Left lung (tissue), 10 donors: ENCODE results near the gene TUBA3D. TPM values are rescaled to one million over a fixed set of nuclear protein-coding genes. Genes with fewer than 3 reads are reported as not detected.
"Not testable (repeated sequence)": the region's sequence is repeated elsewhere in the genome, so short reads cannot be mapped to it uniquely, and the experiment has no call there.

Source experiments
- ATAC-seq: fragments of 200-7000 bp; cut with Tn5 transposase; one replicate; pipeline ENCODE4 v1.9.1; 2020; ENCODE audit warnings: moderate library complexity
- DNase-seq, 4 donors: peaks; one replicate each; pipeline ENCODE4 v3.0.0-alpha.2; 2013 to 2020
- H3K27ac ChIP-seq, 2 donors: fragments of 200-600 bp; sonication (generic) in 1 of 2; one replicate each; pipeline versions ENCODE4 v1.5.0 to v1.8.0; 2020 to 2021
- H3K27me3 ChIP-seq, 2 donors: fragments of 200-600 bp; sonication (generic) in 1 of 2; one replicate each; pipeline versions ENCODE4 v1.5.0 to v1.8.0; 2020 to 2021
- H3K36me3 ChIP-seq, 2 donors: fragments of 200-600 bp; sonication (generic) in 1 of 2; one replicate each; pipeline versions ENCODE4 v1.5.0 to v1.8.0; 2020 to 2021
- H3K4me1 ChIP-seq, 2 donors: fragments of 200-600 bp; one replicate each; pipeline ENCODE4 v1.8.0; 2021
- H3K4me3 ChIP-seq, 2 donors: fragments of 200-600 bp; sonication (generic) in 1 of 2; one replicate each; pipeline versions ENCODE4 v1.5.0 to v1.8.0; 2020 to 2021; ENCODE audit warnings: mild to moderate bottlenecking in 1 of 2
- H3K9me3 ChIP-seq, 2 donors: fragments of 200-600 bp; sonication (generic) in 1 of 2; one replicate each; pipeline versions ENCODE4 v1.5.0 to v1.8.0; 2020 to 2021
- intact Hi-C, 2 donors: fragments of 100-400 bp; cut with DNase I; formaldehyde crosslinking; loops; one replicate each; pipeline versions ENCODE4 v1.11.2 to v1.14.2; 2022
- polyA plus RNA-seq, 6 donors: library from polyadenylated mRNA; unstranded; fragments of 120-200 nt; gene quantifications; one replicate each; pipeline ENCODE4 v1.2.1, GENCODE V29; 2013; ENCODE audit not compliant: insufficient read length in 6 of 6
- total RNA-seq, 2 donors: library from RNA; stranded (reverse); fragmentation: NEBNext Ultra II Directional; extraction: Animal tissue kit (Norgen Biotek cat#: 25700); gene quantifications; one replicate each; pipeline ENCODE4 v1.2.1, GENCODE V29; 2021
- TF ChIP-seq, protein P1 (sequence below), 2 donors: fragments of 200-600 bp; sonication (generic) in 1 of 2; IDR thresholded peaks; one replicate each; pipeline versions ENCODE4 v1.5.0 to v1.8.0; 2021; ENCODE audit warnings: antibody characterized with exemption in 2 of 2
- donor health status: DM: no; HTN: yes; CAD: no.
- donor health status: DM: no; HTN: no; CAD: no.

The TUBA3D gene
- total and polyA plus RNA-seq, 8 donors, result 0.86 to 1.5 (median 1.2) TPM; not detected in 2

DNA sequence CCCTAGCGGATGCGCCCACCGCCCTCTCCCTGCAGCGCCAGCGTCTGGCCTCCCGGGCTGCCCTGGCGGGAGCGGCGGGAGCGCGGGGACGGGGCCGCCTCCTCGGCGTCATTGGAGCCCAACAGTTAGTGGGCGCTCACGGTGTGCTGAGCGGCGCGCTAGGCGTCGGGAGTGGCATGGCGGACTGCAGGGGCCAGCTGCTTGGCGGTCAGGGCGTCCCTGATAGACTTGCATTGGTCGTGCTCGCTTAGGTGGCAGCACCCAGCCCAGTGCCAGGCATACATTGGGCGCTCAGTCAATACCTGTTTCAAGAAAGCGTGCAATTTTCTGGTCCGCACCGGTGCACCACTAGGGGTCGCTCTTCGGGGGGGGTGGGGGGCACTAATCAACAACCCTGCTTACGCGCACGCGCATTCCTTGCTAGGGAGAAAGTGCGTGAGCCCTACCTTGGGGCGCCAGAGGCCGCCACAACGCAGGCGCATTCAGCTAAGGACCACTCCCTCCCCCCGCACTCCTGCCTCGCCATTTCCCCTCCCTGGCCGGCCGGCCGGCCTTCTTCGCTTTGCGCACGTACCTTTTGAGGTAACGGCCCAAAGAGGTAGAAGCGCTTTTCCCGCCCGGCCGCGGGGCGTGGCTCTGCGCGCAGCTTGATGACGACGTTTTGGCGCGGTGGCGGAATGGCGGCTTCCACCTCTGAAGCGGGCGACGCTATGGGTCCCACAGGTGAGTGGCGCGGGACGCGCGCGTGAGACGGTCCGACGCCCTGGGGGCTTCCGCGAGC, 16.7 kb downstream of the TUBA3D start:
- no peaks in the 10 kb centered on the region for H3K36me3 ChIP-seq
- DNase-seq, result peak; percentile 91 to 96 (median 94)
- TF ChIP-seq, protein P1, sequence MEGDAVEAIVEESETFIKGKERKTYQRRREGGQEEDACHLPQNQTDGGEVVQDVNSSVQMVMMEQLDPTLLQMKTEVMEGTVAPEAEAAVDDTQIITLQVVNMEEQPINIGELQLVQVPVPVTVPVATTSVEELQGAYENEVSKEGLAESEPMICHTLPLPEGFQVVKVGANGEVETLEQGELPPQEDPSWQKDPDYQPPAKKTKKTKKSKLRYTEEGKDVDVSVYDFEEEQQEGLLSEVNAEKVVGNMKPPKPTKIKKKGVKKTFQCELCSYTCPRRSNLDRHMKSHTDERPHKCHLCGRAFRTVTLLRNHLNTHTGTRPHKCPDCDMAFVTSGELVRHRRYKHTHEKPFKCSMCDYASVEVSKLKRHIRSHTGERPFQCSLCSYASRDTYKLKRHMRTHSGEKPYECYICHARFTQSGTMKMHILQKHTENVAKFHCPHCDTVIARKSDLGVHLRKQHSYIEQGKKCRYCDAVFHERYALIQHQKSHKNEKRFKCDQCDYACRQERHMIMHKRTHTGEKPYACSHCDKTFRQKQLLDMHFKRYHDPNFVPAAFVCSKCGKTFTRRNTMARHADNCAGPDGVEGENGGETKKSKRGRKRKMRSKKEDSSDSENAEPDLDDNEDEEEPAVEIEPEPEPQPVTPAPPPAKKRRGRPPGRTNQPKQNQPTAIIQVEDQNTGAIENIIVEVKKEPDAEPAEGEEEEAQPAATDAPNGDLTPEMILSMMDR (IDR thresholded peaks at IDR 0.05), result peak; percentile 69 to 77
- H3K9me3 ChIP-seq, result no peaks in the 10 kb centered on the region
- intact Hi-C loops, result no loop called here
- ATAC-seq, result peak; percentile 91
- H3K27me3 ChIP-seq, result no peaks in the 10 kb centered on the region
- peak overlapping the region; percentile 86 to 87 for H3K27ac ChIP-seq
- peaks cover 16 to 28% of the 10 kb centered on the region in 2 donors for H3K4me1 ChIP-seq
- H3K4me3 ChIP-seq, result peak overlapping the region; percentile 70 to 75

DNA sequence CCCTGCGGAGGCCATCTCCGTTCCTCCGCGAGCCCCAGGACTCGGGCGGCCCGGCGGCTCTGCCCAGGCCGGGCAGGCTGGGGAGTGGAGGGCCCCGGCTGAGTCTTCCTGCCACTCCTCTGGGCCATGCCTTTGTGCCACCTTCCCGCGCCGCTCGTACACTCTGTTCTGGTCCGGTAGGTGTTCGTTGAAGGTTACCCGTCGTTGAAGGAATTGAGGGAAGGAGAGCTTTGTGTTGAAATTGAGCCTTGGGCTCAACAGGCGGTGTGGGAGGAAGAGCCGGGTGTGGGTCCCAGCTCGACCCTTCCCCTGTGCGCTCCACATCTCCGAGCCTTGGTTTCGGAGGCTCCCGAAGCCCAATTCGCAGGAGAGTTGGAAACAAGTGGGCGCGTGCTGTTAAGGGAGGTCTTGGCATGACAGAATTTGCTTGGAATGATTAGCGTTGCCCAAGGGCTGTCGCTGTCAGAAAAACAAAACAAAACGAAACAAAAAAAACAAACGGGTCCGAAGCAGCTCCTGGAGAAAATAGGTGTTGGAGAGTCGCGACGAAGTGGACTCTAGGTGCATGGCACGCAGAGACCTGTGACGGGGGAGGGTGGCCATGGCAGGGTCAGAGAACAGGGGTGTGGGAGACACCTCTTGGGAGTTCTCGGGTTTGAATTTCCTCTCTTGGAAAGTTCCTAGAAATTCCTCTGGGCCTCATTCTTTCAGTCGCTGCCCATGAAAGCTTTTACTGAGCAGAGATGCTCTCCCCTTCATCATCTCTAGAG, 17.5 kb downstream of the TUBA3D start:
- Histone ChIP-seq H3K27me3 (no peaks in the 10 kb centered on the region), H3K4me3 (peak overlapping the region; percentile 70 to 75), H3K4me1 (peaks cover 16 to 28% of the 10 kb centered on the region in 2 donors), H3K36me3 (peaks cover 0 to 5% of the 10 kb centered on the region in 2 donors), H3K27ac (peak overlapping the region; percentile 86 to 87), H3K9me3 (no peaks in the 10 kb centered on the region)
- intact Hi-C loops, result no loop called here
- ATAC-seq (peak; percentile 35), DNase-seq (peak in 1 of 4 donors; percentile 2)
- TF ChIP-seq, protein P1 (IDR thresholded peaks at IDR 0.05), result no peak

GRCh38 chr2:131495506-131495905, 19.6 kb downstream of the TUBA3D start:
- H3K9me3 ChIP-seq, DNase-seq, intact Hi-C loops, ATAC-seq, H3K4me3 ChIP-seq, H3K27ac ChIP-seq, H3K27me3 ChIP-seq: not testable (repeated sequence)
- Histone ChIP-seq H3K36me3 (peaks cover 0 to 26% of the 10 kb centered on the region in 2 donors), H3K4me1 (peaks cover 16 to 28% of the 10 kb centered on the region in 2 donors)

- H3K4me3 ChIP-seq, H3K27ac ChIP-seq, intact Hi-C loops, H3K27me3 ChIP-seq, H3K9me3 ChIP-seq, DNase-seq, ATAC-seq: not testable (repeated sequence)
- H3K36me3 ChIP-seq, result peaks cover 0 to 55% of the 10 kb centered on the region in 2 donors
- peaks cover 9 to 20% of the 10 kb centered on the region in 2 donors for H3K4me1 ChIP-seq
These were observed 22.5 kb downstream of the TUBA3D start for GRCh38 chr2:131498321-131498973.

- H3K27ac ChIP-seq, DNase-seq, H3K27me3 ChIP-seq, H3K9me3 ChIP-seq, ATAC-seq, H3K4me3 ChIP-seq, intact Hi-C loops, H3K4me1 ChIP-seq: not testable (repeated sequence)
- H3K36me3 ChIP-seq, result peaks cover 0 to 100% of the 10 kb centered on the region in 2 donors
These were observed 27.7 kb downstream of the TUBA3D start for GRCh38 chr2:131503587-131503986.

DNA sequence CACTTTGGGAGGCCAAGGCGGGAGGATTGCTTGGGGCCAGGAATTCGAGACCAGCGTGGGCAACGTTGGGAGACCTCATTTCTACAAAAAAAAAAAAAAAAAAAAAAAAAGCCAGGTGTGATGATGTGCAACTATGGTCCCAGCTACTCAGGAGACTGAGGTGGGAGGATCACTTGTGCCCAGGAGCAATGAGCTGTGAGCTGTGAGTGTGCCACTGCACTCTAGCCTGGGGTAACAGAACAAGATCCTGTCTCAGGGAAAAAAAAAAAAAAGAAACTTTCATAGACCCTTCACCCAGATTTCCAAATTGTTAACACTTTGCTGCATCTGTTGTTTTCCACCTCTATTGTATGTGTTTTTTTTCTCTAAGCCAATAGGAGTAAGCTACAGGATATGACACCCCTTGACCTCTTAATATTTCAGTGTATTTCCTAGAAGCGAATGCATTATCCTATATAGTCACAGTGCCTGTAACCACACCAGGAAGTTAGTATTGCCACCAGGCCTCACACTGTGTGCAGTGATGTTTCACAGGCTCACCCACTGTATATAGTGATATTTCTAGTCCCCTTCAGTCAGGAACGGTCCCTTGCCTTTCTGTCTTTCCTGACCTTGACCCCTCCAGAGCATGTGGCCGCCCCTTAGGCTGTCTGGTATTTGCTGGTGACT, 28.3 kb downstream of the TUBA3D start:
- ATAC-seq, result not testable (repeated sequence)
- H3K36me3 ChIP-seq, result peaks cover 0 to 99% of the 10 kb centered on the region in 2 donors

More for the DNA sequence above, 28.3 kb downstream of the TUBA3D start:
- H3K27me3 ChIP-seq, H3K4me1 ChIP-seq, H3K27ac ChIP-seq, DNase-seq, intact Hi-C loops, H3K9me3 ChIP-seq, H3K4me3 ChIP-seq: not testable (repeated sequence)
